OCI-M2 (cell line): Measurements from ENCODE around the gene ZMIZ1.

Source experiments
- DNase-seq: peaks from one replicate; lab custom pipeline; 2025; ENCODE audit not compliant: unreplicated experiment; lab: John Stamatoyannopoulos, UW

ZMIZ1 gene

GRCh38 chr10:79068562-79069324, at the start of gene ZMIZ1:
Gene ZMIZ1 (plus strand): TSS chr10:79068966. CDS start chr10:79201633, 132,667 bp downstream.
- peak; percentile 31 for DNase-seq

- DNase-seq, result no peak
These were observed 49.2 kb upstream of the ZMIZ1 start for GRCh38 chr10:79019441-79020014.

- DNase-seq, result peak; percentile 54
These were observed 48.7 kb upstream of the ZMIZ1 start for GRCh38 chr10:79020015-79020491.

- DNase-seq, result no peak
These were observed 48.2 kb upstream of the ZMIZ1 start for GRCh38 chr10:79020605-79021004.

GRCh38 chr10:79021331-79021907, 47.3 kb upstream of the ZMIZ1 start:
- no peak for DNase-seq

GRCh38 chr10:79021948-79022499, 46.7 kb upstream of the ZMIZ1 start:
- DNase-seq, result no peak

- DNase-seq, result no peak
These were observed 46.1 kb upstream of the ZMIZ1 start for GRCh38 chr10:79022565-79023230.

- no peak for DNase-seq
These were observed 45.3 kb upstream of the ZMIZ1 start for GRCh38 chr10:79023240-79024162.

GRCh38 chr10:79024296-79024695, 44.5 kb upstream of the ZMIZ1 start:
- no peak for DNase-seq

GRCh38 chr10:79024720-79025198, 44.0 kb upstream of the ZMIZ1 start:
- DNase-seq, result no peak

- no peak for DNase-seq
These were observed 43.5 kb upstream of the ZMIZ1 start for GRCh38 chr10:79025199-79025832.

- no peak for DNase-seq
These were observed 42.4 kb upstream of the ZMIZ1 start for GRCh38 chr10:79026341-79026761.

- no peak for DNase-seq
These were observed 42.0 kb upstream of the ZMIZ1 start for GRCh38 chr10:79026806-79027146.

- DNase-seq, result peak; percentile 32
These were observed 41.4 kb upstream of the ZMIZ1 start for GRCh38 chr10:79027147-79028055.

- DNase-seq, result no peak
These were observed 40.7 kb upstream of the ZMIZ1 start for GRCh38 chr10:79028056-79028430.

GRCh38 chr10:79028451-79029010, 40.2 kb upstream of the ZMIZ1 start:
- no peak for DNase-seq

- DNase-seq, result no peak
These were observed 39.0 kb upstream of the ZMIZ1 start for GRCh38 chr10:79029478-79030390.
